CD4-positive, alpha-beta memory T cell (primary cell): ENCODE measurements around the gene GOLGA6A. TPM values are rescaled to one million over a fixed set of nuclear protein-coding genes. Genes with fewer than 3 reads are reported as not detected.

ENCODE experiments used
- CTCF ChIA-PET: fragments of 350-600 bp; sonication (Branson Sonifier 250); formaldehyde crosslinking; loops from one replicate; lab custom pipeline; 2021; ENCODE audit warnings: inconsistent platforms; ENCODE audit not compliant: partially characterized antibody; lab: Charles Lee
- POLR2A ChIA-PET: fragments of 350-600 bp; sonication (Branson Sonifier 250); formaldehyde crosslinking; loops from one replicate; lab custom pipeline; 2021; ENCODE audit not compliant: partially characterized antibody; lab: Charles Lee
- DNase-seq, 5 donors: peaks; one replicate each; pipeline versions ENCODE4 v3.0.0 to v3.0.0-alpha.2; 2020 to 2022; ENCODE audit warnings: mixed read lengths in 1 of 5
- H3K27ac ChIP-seq: one replicate; pipeline ENCODE4 v1.7.0; 2013; ENCODE audit warnings: low read depth, low read length
- H3K27me3 ChIP-seq: 2 replicates; pipeline ENCODE4 v1.7.0; 2013; ENCODE audit warnings: mild to moderate bottlenecking, low read length, moderate library complexity; ENCODE audit not compliant: insufficient read depth
- H3K36me3 ChIP-seq: 2 replicates; pipeline ENCODE4 v1.7.0; 2013; ENCODE audit warnings: mild to moderate bottlenecking, low read length, moderate library complexity; ENCODE audit not compliant: insufficient read depth
- H3K4me1 ChIP-seq: 2 replicates; pipeline ENCODE4 v1.7.0; 2013; ENCODE audit warnings: mild to moderate bottlenecking, low read length, moderate library complexity; ENCODE audit not compliant: insufficient read depth
- H3K4me3 ChIP-seq, 2 donors: one replicate each; pipeline ENCODE4 v1.7.0; 2013; ENCODE audit warnings: low read length in 2 of 2, mild to moderate bottlenecking in 1 of 2
- H3K9me3 ChIP-seq, 2 donors: one replicate each; pipeline ENCODE4 v1.7.0; 2013; ENCODE audit warnings: low read length in 2 of 2, control low read depth in 1 of 2; ENCODE audit not compliant: control insufficient read depth in 1 of 2
- H3K27ac Mint-ChIP-seq, 7 donors: one replicate each; pipeline ENCODE4 v1.8.0; 2020 to 2021; ENCODE audit warnings: mixed read lengths in 7 of 7, mild to moderate bottlenecking in 6 of 7, inconsistent platforms in 3 of 7, moderate library complexity in 3 of 7
- H3K27me3 Mint-ChIP-seq, 2 donors: one replicate each; pipeline ENCODE4 v1.8.0; 2020 to 2021; ENCODE audit warnings: mixed read lengths in 2 of 2
- H3K36me3 Mint-ChIP-seq, 2 donors: one replicate each; pipeline ENCODE4 v1.8.0; 2020 to 2021; ENCODE audit warnings: mixed read lengths in 2 of 2, inconsistent platforms in 1 of 2, mild to moderate bottlenecking in 1 of 2
- H3K4me1 Mint-ChIP-seq, 4 donors: one replicate each; pipeline ENCODE4 v1.8.0; 2020 to 2021; ENCODE audit warnings: mixed read lengths in 4 of 4, mild to moderate bottlenecking in 1 of 4
- H3K4me3 Mint-ChIP-seq, 8 donors: one replicate each; pipeline ENCODE4 v1.8.0; 2020 to 2021; ENCODE audit warnings: mixed read lengths in 8 of 8, mild to moderate bottlenecking in 7 of 8, moderate library complexity in 6 of 8, inconsistent platforms in 3 of 8
- H3K9me3 Mint-ChIP-seq, 8 donors: one replicate each; pipeline ENCODE4 v1.8.0; 2020 to 2021; ENCODE audit warnings: mixed read lengths in 8 of 8, mild to moderate bottlenecking in 5 of 8, inconsistent platforms in 3 of 8, moderate library complexity in 1 of 8
- intact Hi-C: fragments of 100-400 bp; cut with micrococcal nuclease; formaldehyde crosslinking; loops from one replicate; pipeline ENCODE4 v1.15.1; 2023
- polyA plus RNA-seq, 2 donors: library from polyadenylated mRNA; unstranded; fragments of 300-500 nt; fragmentation: Illumina TruSeq; gene quantifications; one replicate each; pipeline ENCODE4 v1.2.3, GENCODE V29; 2021
- total RNA-seq, 2 experiments: library from RNA; stranded (reverse); gene quantifications; one replicate each; pipeline ENCODE4 v1.2.3, GENCODE V29; 2021

GOLGA6A gene
- total and polyA plus RNA-seq, 4 experiments from 2014 or later = 0.17 to 0.20 TPM; not detected in 2

GRCh38 chr15:74025436-74025835 is 56.9 kb downstream of the GOLGA6A start:
- Histone ChIP-seq H3K4me3 (no peak overlapping the region), H3K4me1 (no peaks in the 10 kb centered on the region), H3K9me3 (no peaks in the 10 kb centered on the region), H3K27ac (no peak overlapping the region), H3K36me3 (peaks cover 57% of the 10 kb centered on the region), H3K27me3 (no peaks in the 10 kb centered on the region)
- H3K36me3 Mint-ChIP-seq = peaks cover 45 to 60% of the 10 kb centered on the region in 2 donors
- no peaks in the 10 kb centered on the region for H3K27me3 Mint-ChIP-seq
- ChIA-PET POLR2A (no interaction called here), CTCF (no interaction called here)
- intact Hi-C loops = no loop called here
- peaks cover 0 to 13% (median 6%) of the 10 kb centered on the region in 4 donors for H3K4me1 Mint-ChIP-seq
- no peak for DNase-seq
- no peak overlapping the region for H3K4me3 Mint-ChIP-seq
- no peaks in the 10 kb centered on the region for H3K9me3 Mint-ChIP-seq
- peak overlapping the region in 1 of 7 donors; percentile 17 for H3K27ac Mint-ChIP-seq

GRCh38 chr15:74024687-74025086 is 57.7 kb downstream of the GOLGA6A start:
- no peaks in the 10 kb centered on the region for H3K9me3 Mint-ChIP-seq
- H3K9me3 ChIP-seq = no peaks in the 10 kb centered on the region
- ChIA-PET POLR2A (no interaction called here), CTCF (interaction anchor here (1.0 kb wide), 1 partner anchor 31 kb away, joined by 3 read pairs; the partner anchor contains the start of gene PML)
- H3K27ac ChIP-seq = no peak overlapping the region
- intact Hi-C loops = no loop called here
- DNase-seq = no peak
- no peaks in the 10 kb centered on the region for H3K27me3 ChIP-seq
- peaks cover 45 to 58% of the 10 kb centered on the region in 2 donors for H3K36me3 Mint-ChIP-seq
- no peak overlapping the region for H3K4me3 Mint-ChIP-seq
- H3K27ac Mint-ChIP-seq = peak overlapping the region in 3 of 7 donors; percentile 24 to 64 (median 54)
- H3K4me1 ChIP-seq = no peaks in the 10 kb centered on the region
- no peaks in the 10 kb centered on the region for H3K27me3 Mint-ChIP-seq
- no peak overlapping the region for H3K4me3 ChIP-seq
- H3K4me1 Mint-ChIP-seq = peaks cover 0 to 13% (median 7%) of the 10 kb centered on the region in 4 donors
- peaks cover 57% of the 10 kb centered on the region for H3K36me3 ChIP-seq

DNA sequence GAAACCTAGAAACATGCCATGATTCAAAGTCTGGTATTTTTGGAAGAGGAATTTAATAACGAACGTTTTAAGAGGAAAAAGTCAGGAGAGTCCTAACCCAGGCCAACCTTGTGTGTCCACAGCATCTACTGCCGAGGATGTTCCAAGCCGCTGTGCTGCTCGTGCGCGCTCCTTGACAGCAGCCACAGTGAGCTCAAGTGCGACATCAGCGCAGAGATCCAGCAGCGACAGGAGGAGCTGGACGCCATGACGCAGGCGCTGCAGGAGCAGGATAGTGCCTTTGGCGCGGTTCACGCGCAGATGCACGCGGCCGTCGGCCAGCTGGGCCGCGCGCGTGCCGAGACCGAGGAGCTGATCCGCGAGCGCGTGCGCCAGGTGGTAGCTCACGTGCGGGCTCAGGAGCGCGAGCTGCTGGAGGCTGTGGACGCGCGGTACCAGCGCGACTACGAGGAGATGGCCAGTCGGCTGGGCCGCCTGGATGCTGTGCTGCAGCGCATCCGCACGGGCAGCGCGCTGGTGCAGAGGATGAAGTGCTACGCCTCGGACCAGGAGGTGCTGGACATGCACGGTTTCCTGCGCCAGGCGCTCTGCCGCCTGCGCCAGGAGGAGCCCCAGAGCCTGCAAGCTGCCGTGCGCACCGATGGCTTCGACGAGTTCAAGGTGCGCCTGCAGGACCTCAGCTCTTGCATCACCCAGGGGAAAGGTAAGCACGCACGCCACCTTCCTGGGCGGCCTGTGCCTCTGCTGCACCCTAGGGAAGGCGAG is 59.5 kb downstream of the GOLGA6A start:
- Histone ChIP-seq H3K27ac (no peak overlapping the region), H3K27me3 (no peaks in the 10 kb centered on the region), H3K4me1 (peaks cover 5% of the 10 kb centered on the region), H3K9me3 (no peaks in the 10 kb centered on the region), H3K4me3 (no peak overlapping the region), H3K36me3 (peaks cover 54% of the 10 kb centered on the region)
- H3K4me1 Mint-ChIP-seq = peaks cover 0 to 13% (median 7%) of the 10 kb centered on the region in 4 donors
- H3K27me3 Mint-ChIP-seq = no peaks in the 10 kb centered on the region
- H3K27ac Mint-ChIP-seq = peak overlapping the region in 2 of 7 donors; percentile 5 to 53
- DNase-seq = no peak
- H3K4me3 Mint-ChIP-seq = no peak overlapping the region
- H3K36me3 Mint-ChIP-seq = peaks cover 45 to 49% of the 10 kb centered on the region in 2 donors
- H3K9me3 Mint-ChIP-seq = no peaks in the 10 kb centered on the region
- CTCF ChIA-PET = interaction anchor here (1.1 kb wide), 1 partner anchor 26 kb away, joined by 4 read pairs; no protein-coding TSS in a partner anchor
- intact Hi-C loops = no loop called here
- POLR2A ChIA-PET = no interaction called here

Other genes with a start within 250 kb of the GOLGA6A start
- gene TBC1D21, start 209.0 kb downstream of the GOLGA6A start, total RNA-seq = not detected
- gene TBC1D21, start 209.0 kb downstream of the GOLGA6A start, polyA plus RNA-seq = not detected
- 1 to 10 TPM; 1.6 to 2.1 TPM for gene LOXL1, start 156.1 kb downstream of the GOLGA6A start, total RNA-seq
- 10 to 100 TPM in 1 of 2 donors, 1 to 10 TPM in 1; 6.4 to 13.1 TPM for gene LOXL1, start 156.1 kb downstream of the GOLGA6A start, polyA plus RNA-seq
- 10 to 100 TPM; 10.8 to 11.1 TPM for gene STOML1, start 90.3 kb downstream of the GOLGA6A start, total RNA-seq
- 1 to 10 TPM; 8.1 to 8.7 TPM for gene STOML1, start 90.3 kb downstream of the GOLGA6A start, polyA plus RNA-seq
- 10 to 100 TPM; 61.5 to 66.6 TPM for gene PML, start 87.8 kb downstream of the GOLGA6A start, total RNA-seq
- 10 to 100 TPM in 1 of 2 donors, 1 to 10 TPM in 1; 9.6 to 33.2 TPM for gene PML, start 87.8 kb downstream of the GOLGA6A start, polyA plus RNA-seq
- not detected for gene ISLR2, start 48.0 kb upstream of the GOLGA6A start, total RNA-seq
- not detected for gene ISLR2, start 48.0 kb upstream of the GOLGA6A start, polyA plus RNA-seq
- not detected for gene ISLR, start 91.2 kb upstream of the GOLGA6A start, total RNA-seq
- not detected for gene ISLR, start 91.2 kb upstream of the GOLGA6A start, polyA plus RNA-seq
- gene STRA6, start 120.2 kb upstream of the GOLGA6A start, total RNA-seq = not detected
- not detected for gene STRA6, start 120.2 kb upstream of the GOLGA6A start, polyA plus RNA-seq
- gene CCDC33, start 153.8 kb upstream of the GOLGA6A start, total RNA-seq = not detected
- gene CCDC33, start 153.8 kb upstream of the GOLGA6A start, polyA plus RNA-seq = not detected